HG03196 (cell line): ENCODE data around the gene CACNB1.
A peak's percentile ranks its signal among the peaks of the same experiment; 100 is the strongest.

Experiments used
- ATAC-seq: cut with Tn5 transposase; IDR thresholded peaks from one replicate; pipeline ENCODE4 v1.9.1; 2021; ENCODE audit not compliant: unreplicated experiment

CACNB1 gene

DNA sequence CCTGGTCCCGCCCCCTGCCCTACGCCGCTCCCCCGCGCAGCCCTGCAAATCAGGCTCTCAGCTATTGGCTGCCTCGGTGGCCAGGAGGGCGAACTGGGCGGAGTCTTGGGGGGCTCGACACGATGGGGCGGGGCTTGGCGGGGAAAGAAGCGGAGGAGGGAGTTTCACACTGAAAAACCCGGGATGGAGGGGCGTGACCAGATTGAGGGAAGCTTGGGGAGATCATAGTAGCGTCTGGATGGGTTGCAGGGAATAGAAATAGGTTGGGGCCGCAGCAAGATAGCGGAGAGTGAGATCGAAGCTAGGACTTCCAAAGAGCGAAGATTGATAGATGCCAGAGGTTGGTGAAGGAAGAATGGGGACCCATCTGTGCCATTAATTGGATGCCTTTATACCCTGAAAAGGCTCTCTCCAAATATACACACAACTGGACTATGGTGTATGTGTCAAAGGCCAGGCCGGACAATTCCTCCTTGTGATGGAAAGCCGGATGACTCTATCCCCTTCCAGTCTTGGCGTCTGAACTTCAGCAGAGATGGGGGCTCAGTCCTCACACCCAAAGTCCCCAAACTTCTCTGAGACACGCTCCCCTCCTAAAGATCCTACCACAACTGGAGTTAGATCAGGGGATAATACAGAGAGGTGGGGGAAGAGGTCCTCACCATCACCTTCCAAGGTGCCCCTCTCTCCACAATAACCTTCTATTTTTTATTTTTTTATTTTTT is 28.7 kb upstream of the CACNB1 start:
- no peak for ATAC-seq

DNA sequence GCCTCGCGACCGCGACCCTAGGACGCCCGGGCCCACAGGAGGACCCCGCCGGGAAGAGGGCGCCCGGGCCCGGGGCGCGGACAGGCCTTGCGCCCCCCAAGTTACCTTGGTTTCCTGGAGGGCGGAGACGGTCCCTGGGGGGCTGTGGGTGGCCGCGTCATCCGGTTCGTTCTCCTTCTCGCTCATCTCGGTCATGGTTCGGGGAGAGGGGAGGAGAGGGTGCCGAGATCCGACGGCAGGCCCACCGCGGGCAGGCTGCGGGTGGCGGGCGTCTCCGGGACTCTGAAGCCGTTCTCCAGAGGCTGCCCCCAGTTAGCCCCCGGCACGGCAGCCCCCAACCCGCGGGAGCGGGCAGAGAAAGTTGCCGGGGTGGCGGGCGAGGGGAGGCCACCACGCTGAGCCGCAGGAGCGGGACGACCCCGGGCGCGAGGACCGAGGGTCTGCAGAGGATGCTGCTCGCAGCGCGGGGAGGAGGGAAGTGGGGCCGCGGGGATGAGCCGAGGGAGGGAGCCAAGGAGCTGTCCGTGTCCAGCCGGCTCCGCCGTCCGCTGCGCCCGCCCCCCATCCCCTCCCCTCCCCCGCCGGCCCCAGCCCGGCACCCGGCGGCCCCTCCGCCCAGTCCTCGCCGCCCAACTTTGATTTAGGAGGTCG is 28.0 kb upstream of the CACNB1 start, which contains the start of gene STAC2:
Gene STAC2, minus strand, starts transcription at position 638 of the 651 bp plus-strand sequence. Its CDS starts 443 bp downstream, at position 195.
- no peak for ATAC-seq

GRCh38 chr17:39224778-39225307 is 27.4 kb upstream of the CACNB1 start:
- ATAC-seq = no peak

- no peak for ATAC-seq
These were observed 26.7 kb upstream of the CACNB1 start for GRCh38 chr17:39223907-39224777.

GRCh38 chr17:39222866-39223834 is 25.7 kb upstream of the CACNB1 start:
- ATAC-seq = no peak

DNA sequence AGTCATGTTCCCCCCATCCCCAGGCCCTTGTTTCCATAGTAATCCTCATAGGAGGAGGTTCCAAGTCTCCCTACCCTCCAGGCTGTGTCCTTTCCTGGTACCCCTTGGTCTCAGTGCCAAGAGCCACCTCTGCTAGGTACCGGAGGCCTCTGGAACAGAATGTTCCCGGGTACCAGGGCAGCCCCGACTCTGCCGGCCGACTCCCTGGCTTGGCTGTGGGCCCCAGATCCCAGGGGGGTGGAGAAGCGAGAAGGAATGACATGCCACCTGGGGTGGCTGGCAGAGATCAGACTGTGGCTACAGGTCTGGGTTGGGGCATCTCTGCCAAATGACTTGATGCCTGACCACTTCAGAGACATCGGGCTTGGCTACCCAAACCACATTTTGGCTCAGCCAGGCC is 24.7 kb upstream of the CACNB1 start:
- no peak for ATAC-seq

- no peak for ATAC-seq
These were observed 24.1 kb upstream of the CACNB1 start for GRCh38 chr17:39221572-39221971.

DNA sequence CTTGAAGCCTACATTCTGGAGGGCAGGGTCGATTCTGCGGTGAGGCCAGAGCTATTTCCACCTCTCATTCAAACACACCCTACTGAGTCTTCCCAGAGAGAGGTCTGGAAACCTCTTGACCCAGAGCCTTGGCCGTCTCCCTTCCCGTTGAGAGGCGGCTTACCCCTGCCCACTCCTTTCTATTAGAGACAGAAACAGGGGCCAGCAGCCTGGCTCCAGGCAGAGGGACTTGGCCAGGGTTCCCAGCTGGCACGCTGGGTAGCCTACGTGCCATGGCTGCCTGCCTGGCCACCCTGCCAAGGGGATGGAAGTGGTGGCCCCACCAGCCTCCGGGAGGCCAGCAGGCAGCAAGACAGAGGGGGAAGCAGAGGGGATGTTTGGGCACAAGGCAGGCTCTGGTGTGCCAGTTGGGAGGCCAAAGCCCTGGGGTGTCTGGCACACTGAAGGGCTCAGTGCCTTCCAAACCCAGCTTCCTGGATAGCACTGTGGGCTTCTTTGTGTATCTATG is 22.2 kb upstream of the CACNB1 start:
- ATAC-seq = no peak

DNA sequence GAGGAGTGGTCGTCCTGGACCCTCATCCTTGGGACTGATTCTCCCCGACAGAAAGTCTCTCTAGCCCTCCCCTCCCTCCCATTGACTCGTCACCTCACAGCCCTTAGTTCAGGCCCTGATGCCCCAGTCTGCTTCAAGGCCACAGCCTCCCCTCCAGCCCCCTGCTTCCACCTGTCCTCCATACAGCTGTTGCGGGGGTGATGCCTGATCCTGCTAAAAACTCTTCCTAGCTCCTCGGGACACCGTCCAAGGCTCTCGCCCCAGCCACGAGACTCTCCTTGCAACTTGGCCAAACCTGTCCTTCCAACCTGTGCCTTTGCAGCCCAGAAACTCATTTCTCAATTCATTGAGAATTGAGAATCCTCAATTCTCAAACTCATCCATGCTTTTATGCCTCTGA is 21.4 kb upstream of the CACNB1 start:
- no peak for ATAC-seq

DNA sequence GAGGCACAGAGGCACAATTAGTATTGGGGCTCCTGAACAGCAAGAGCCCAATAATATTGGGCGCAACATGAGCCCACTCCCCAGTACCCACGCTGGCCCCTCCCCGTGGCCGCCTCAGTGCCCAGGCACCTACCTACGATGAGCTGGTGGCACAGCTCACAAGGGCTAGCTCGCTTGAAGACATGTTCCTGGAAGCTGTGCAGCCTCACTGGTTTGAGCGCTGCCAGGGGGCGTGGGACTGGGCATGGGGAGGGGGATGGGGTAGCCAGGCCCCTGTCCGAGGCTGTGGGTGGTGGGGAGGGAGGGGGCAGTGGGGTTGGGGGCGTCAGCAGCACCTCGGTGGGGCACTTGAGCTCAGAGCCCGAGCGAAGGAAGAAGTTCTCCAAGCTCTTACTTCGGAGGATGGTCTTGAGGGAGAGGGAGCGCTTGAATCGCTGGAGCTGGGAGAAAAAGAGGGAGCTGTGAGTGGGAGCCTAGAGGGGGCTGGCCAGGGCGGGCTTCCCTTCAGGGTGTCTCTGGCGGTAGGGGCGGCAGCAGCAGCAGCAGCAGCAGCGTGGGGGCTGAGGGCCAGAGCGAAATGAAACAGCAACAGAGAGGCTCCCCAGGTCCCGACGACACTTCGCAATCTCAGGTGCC is 20.4 kb upstream of the CACNB1 start:
- no peak for ATAC-seq

DNA sequence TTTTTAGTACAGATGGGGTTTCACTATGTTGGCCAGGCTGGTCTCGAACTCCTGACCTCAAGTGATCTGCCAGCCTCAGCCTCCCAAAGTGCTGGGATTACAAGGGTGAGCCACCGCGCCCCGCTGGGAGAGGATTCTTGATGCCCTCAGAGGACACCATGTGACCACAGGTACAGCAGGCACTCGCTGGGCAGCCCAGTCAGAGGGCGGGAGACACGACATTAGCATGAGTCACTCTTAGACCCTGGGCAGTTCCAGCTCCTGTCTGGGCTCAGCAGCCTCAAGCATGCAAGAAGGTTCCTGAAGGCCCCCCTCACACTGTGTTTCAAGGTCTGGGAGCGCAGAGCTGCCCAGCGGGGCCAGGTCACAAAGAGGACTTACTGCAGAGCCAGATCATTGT is 16.4 kb upstream of the CACNB1 start:
- ATAC-seq = no peak

DNA sequence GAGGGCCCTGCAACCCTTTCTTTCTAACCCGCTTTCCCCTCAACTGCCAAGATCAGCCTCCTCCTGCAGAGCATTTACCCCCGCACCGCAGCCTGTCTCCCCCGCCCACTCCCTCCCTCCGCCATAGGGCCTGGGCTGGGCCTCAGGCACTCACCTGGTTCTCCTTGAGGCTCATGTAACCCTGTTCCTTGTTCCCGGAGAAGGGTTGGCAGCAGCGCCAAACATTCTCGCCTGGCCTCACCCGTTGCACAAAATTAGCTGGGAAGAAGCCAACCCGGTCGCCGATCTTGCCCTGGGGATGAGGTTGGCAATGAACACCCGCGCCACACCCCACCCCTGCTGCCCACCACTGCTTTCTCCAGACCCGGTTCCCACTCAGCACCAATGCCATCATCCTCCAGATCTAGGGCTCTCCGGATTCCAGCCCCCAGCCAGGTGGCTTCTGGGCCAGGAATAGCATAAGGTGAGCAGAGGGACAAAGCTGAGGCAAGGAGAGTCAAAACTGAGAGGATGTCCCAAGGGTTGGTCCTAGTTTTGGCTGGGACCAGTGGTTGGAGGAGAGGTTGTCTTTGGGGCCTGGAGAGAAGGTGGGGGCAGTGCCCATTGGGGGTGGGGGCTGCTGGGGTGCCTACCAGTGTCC is 15.5 kb upstream of the CACNB1 start:
- no peak for ATAC-seq

- ATAC-seq = no peak
These were observed 14.8 kb upstream of the CACNB1 start for GRCh38 chr17:39212195-39212810.

- ATAC-seq = no peak
These were observed 12.6 kb upstream of the CACNB1 start for GRCh38 chr17:39210093-39210434.

DNA sequence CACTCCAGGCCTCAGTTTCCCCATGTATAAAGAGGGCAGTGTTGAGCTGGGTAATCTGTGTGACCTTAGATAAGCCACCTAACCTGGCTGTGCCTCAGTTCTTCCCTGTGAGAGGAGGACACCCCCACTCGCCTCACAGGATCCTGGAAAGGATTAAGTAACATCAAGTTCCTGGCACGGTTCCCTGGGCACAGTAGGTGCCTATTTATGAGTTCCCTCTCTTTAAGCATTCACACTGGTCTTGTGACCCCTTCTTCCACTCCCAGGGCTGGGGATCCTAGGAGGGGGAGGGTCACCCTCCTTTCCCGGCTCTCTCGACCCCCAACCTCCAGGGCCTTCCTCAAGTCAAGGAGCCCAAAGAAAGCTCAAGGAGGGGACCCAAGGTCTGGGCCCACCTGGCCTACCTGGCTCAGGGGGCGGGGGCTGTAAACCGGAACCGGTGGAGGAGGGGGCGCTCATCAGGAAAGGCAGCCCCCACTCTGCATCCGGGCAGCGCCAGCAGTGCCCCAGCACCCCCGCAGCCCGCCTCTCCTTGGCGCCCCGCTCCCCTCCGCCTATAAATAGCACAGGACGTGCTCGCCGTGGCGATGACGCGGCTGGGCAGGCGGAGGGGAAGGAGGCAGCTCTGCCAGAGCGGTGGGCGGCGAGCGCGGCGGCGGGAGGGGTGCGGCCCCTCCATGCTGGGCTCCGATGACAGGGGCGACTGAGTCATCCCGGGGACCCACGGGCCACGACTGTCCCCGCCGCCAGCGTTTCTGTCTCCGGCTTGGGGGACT is 12.0 kb upstream of the CACNB1 start:
- no peak for ATAC-seq

- ATAC-seq = peak; percentile 43
These were observed 11.4 kb upstream of the CACNB1 start for GRCh38 chr17:39208893-39209292.

DNA sequence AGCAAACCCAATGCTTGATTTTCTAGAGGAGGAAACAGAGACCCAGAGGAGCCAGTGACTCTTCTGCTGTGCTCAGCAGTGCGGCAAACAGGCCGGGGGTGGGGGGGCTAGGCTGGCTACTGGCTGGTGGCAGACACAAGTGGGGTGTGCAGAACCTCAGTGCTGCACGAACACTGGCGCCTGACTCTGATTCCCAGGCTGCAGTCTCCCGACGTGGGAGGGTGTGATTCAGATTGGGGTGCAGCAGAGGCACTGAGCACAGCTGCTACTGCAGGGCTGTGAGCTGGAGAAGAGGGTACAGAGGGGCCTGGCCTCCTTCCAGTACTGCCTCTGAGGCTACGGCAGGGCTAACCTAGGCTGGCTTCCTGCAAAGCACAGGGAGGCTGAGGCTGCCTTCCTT is 10.7 kb upstream of the CACNB1 start:
- ATAC-seq = no peak

DNA sequence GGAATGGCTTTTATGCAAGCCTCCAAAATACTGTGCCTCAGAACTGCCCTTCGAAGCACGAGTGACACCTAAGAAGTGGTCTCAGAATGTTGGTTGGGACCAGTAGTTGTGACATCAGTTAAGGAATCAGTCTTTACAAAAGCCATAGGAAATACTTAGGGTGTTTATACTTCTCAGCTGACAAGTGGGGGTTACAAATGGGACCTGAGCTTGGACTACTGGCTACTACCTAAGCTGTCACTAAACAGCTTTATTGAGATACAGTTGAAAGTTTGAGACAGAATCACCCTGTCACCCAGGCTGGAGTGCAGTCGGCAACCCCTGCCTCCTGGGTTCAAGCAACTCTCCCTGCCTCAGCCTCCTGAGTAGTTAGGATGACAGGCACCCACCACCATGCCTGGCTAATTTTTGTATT is 7.7 kb upstream of the CACNB1 start:
- ATAC-seq = no peak
